A673 (cell line): ENCODE data around the gene EIF5. TPM values are rescaled to one million over a fixed set of nuclear protein-coding genes. Genes with fewer than 3 reads are reported as not detected.

Experiments
- BruUV-seq: library from RNA; stranded (reverse); fragments of 400-500 nt; replicated peaks from 2 replicates; lab custom pipeline; 2021; lab: Mats Ljungman, UMichigan
- CTCF ChIA-PET: fragments of 300-600 bp; sonication (Branson Sonifier 250); formaldehyde crosslinking; loops from one replicate; lab custom pipeline; 2022; ENCODE audit warnings: antibody characterized with exemption; lab: Charles Lee
- POLR2A ChIA-PET: fragments of 300-600 bp; sonication (Branson Sonifier 250); formaldehyde crosslinking; loops from one replicate; lab custom pipeline; 2022; ENCODE audit warnings: antibody characterized with exemption; ENCODE audit not compliant: low non-redundant PET; lab: Charles Lee
- DNase-seq: peaks from one replicate; pipeline ENCODE4 v3.0.0-alpha.2; 2015; ENCODE audit warnings: low spot score
- H3K27ac ChIP-seq: fragments of 200-600 bp; sonication (generic); 2 replicates; pipeline ENCODE4 v1.5.1; 2016; ENCODE audit warnings: mixed run types, low read depth, mild to moderate bottlenecking, mixed read lengths, antibody characterized with exemption, low read length; ENCODE audit not compliant: poor library complexity, severe bottlenecking
- H3K27me3 ChIP-seq: fragments of 200-600 bp; sonication (generic); replicated peaks from 2 replicates; pipeline ENCODE4 v1.6.1; 2017; ENCODE audit warnings: mixed run types, low read depth, mild to moderate bottlenecking, mixed read lengths, antibody characterized with exemption, low read length; ENCODE audit not compliant: insufficient read depth, poor library complexity
- H3K36me3 ChIP-seq: fragments of 200-600 bp; sonication (generic); 2 replicates; pipeline ENCODE4 v1.6.1; 2016; ENCODE audit warnings: mixed run types, mild to moderate bottlenecking, mixed read lengths, antibody characterized with exemption, low read length; ENCODE audit not compliant: insufficient read depth, poor library complexity, severe bottlenecking
- H3K4me1 ChIP-seq: fragments of 200-600 bp; sonication (generic); 2 replicates; pipeline ENCODE4 v1.6.1; 2017; ENCODE audit warnings: mixed run types, mild to moderate bottlenecking, mixed read lengths, antibody characterized with exemption, low read length; ENCODE audit not compliant: insufficient read depth, poor library complexity, severe bottlenecking
- H3K4me3 ChIP-seq: fragments of 200-600 bp; sonication (generic); 2 replicates; pipeline ENCODE4 v1.5.1; 2016; ENCODE audit warnings: low read depth, mixed run types, mild to moderate bottlenecking, mixed read lengths, low read length; ENCODE audit not compliant: poor library complexity, severe bottlenecking
- H3K9me3 ChIP-seq: fragments of 200-600 bp; sonication (generic); 2 replicates; pipeline ENCODE4 v1.6.1; 2016; ENCODE audit warnings: mixed run types, low read depth, mild to moderate bottlenecking, mixed read lengths, antibody characterized with exemption, low read length; ENCODE audit not compliant: poor library complexity, severe bottlenecking
- EZH2 ChIP-seq: fragments of 200-600 bp; sonication (generic); IDR thresholded peaks from 2 replicates; pipeline ENCODE4 v1.6.1; 2017; ENCODE audit warnings: borderline replicate concordance, low read depth, mild to moderate bottlenecking, mixed read lengths, antibody characterized with exemption, low read length; ENCODE audit not compliant: poor library complexity, severe bottlenecking
- intact Hi-C: fragments of 100-400 bp; cut with micrococcal nuclease; formaldehyde crosslinking; loops from one replicate; pipeline ENCODE4 v1.10.0; 2022; ENCODE audit not compliant: unreplicated experiment
- total RNA-seq: library from RNA; stranded (reverse); gene quantifications from 2 replicates; pipeline ENCODE4 v1.2.3, GENCODE V29; 2021
- TF ChIP-seq, protein P1 (sequence below): fragments of 300-800, 200-600 bp; sonication (generic); conservative IDR thresholded peaks from 2 replicates; pipeline ENCODE4 v1.5.1; 2017; ENCODE audit warnings: low read depth, mild to moderate bottlenecking, antibody characterized with exemption, low read length, moderate library complexity, mixed read lengths

EIF5 gene
- total RNA-seq, 1 experiment from 2014 or later: 446 TPM

DNA sequence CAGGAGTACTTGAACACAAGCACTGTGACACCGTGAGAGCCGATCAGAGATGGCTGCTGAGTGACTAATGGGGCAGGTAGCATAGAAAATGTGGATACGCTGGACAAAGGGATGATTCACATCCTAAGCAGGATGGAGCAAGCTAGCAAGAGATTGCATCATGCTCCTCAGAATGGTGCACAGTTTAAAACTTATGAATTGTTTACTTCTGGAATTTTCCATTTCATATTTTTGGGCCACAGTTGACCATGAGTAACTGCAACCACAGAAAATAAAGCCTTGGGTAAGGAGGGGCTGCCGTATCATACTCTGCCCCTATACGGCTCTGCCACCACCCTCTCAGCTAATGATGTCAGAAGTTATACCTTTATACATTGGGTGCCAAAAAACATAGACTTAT lies 27.8 kb downstream of the EIF5 start:
- no peak for DNase-seq
- peaks cover 11% of the 10 kb centered on the region for H3K9me3 ChIP-seq
- no peaks in the 10 kb centered on the region for H3K27me3 ChIP-seq
- POLR2A ChIA-PET: no interaction called here
- intact Hi-C loops: no loop called here
- TF ChIP-seq, protein P1, sequence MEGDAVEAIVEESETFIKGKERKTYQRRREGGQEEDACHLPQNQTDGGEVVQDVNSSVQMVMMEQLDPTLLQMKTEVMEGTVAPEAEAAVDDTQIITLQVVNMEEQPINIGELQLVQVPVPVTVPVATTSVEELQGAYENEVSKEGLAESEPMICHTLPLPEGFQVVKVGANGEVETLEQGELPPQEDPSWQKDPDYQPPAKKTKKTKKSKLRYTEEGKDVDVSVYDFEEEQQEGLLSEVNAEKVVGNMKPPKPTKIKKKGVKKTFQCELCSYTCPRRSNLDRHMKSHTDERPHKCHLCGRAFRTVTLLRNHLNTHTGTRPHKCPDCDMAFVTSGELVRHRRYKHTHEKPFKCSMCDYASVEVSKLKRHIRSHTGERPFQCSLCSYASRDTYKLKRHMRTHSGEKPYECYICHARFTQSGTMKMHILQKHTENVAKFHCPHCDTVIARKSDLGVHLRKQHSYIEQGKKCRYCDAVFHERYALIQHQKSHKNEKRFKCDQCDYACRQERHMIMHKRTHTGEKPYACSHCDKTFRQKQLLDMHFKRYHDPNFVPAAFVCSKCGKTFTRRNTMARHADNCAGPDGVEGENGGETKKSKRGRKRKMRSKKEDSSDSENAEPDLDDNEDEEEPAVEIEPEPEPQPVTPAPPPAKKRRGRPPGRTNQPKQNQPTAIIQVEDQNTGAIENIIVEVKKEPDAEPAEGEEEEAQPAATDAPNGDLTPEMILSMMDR: no peak
- no peak for TF ChIP-seq EZH2
- H3K4me3 ChIP-seq: no peak overlapping the region
- no TSS peak for BruUV-seq
- H3K36me3 ChIP-seq: no peaks in the 10 kb centered on the region
- no peak overlapping the region for H3K27ac ChIP-seq
- H3K4me1 ChIP-seq: no peaks in the 10 kb centered on the region
- CTCF ChIA-PET: interaction anchor here (0.6 kb wide), 1 partner anchor 731 kb away, joined by 3 read pairs; no protein-coding TSS in a partner anchor

DNA sequence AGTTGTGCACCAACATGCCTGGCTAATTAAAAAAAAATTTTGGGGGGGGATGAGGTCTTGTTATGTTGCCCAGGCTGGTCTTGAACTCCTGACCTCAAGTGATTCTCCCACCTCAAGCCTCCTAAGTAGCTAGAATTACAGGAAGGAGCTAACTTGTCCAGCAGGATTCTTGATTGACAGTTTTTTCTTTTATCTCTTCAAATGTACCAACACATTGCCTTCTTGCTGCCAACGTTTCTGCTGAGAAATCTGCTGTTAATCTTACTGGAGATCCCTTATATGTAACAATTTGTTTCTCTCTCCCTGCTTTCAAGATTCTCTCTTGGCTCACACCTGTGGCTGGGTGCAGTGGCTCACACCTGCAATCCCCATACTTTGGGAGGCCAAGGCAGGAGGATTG lies 28.7 kb downstream of the EIF5 start:
- BruUV-seq: no TSS peak
- no peak overlapping the region for H3K4me3 ChIP-seq
- no peak overlapping the region for H3K27ac ChIP-seq
- ChIA-PET CTCF (no interaction called here), POLR2A (no interaction called here)
- no peak for TF ChIP-seq EZH2
- TF ChIP-seq, protein P1: no peak
- H3K27me3 ChIP-seq: no peaks in the 10 kb centered on the region
- H3K36me3 ChIP-seq: no peaks in the 10 kb centered on the region
- no peak for DNase-seq
- intact Hi-C loops: no loop called here
- H3K9me3 ChIP-seq: peaks cover 11% of the 10 kb centered on the region
- H3K4me1 ChIP-seq: no peaks in the 10 kb centered on the region

DNA sequence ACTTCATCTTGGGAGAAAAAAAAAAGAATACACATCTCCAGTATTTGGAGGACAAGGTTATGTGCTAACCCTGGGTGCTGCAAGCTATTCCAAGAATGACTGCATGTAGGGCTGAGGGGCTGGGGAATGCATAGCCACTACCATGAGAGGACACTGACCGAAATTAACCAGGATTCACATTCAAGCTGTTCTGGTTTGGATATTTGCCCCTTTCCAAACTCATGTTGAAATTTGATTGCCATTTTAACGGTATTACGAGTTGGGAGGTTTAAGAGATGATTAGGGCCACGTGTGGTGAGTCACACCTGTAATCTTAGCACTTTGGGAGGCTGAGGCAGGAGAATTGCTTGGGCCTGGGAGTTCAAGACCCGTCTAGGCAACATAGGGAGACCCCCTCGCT lies 32.7 kb downstream of the EIF5 start:
- H3K27ac ChIP-seq: no peak overlapping the region
- intact Hi-C loops: no loop called here
- H3K4me3 ChIP-seq: no peak overlapping the region
- CTCF ChIA-PET: no interaction called here
- TF ChIP-seq EZH2: no peak
- TF ChIP-seq, protein P1: no peak
- no peaks in the 10 kb centered on the region for H3K4me1 ChIP-seq
- DNase-seq: no peak
- H3K36me3 ChIP-seq: no peaks in the 10 kb centered on the region
- POLR2A ChIA-PET: no interaction called here
- peaks cover 11% of the 10 kb centered on the region for H3K9me3 ChIP-seq
- no TSS peak for BruUV-seq
- no peaks in the 10 kb centered on the region for H3K27me3 ChIP-seq
